ENCODE results near the gene EAF2.

EAF2 gene

DNA sequence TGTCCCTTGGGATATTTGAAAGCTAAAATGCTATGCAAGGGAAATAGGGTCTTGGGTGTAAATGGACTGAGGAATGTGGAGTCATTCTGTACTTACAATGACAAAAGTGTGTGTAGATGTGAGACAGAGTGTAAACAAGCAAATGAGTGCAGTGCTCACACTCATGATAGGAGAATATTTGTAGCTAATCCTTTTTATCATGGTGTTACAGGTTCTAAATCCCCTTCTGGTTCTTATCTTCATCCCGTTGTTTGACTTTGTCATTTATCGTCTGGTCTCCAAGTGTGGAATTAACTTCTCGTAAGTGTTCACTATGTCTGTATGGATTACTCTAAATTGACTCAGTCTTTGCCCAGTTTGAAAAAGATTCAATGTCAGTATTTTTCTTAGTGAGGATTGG is 89.7 kb downstream of the EAF2 start:
- Histone ChIP-seq H3K4me3 (replicated peaks; ENCODE audit: low read depth, low read length) (no peak overlapping the region), H3K36me3 (ENCODE audit: control insufficient read depth, insufficient read depth, low read length) (peaks cover 3% of the 10 kb centered on the region), H3K27me3 (replicated peaks; ENCODE audit: control insufficient read depth, insufficient read depth, low read length) (no peaks in the 10 kb centered on the region)
- no peak for DNase-seq (ENCODE audit: extremely low read depth, insufficient read length)
- TF ChIP-seq, protein P1, sequence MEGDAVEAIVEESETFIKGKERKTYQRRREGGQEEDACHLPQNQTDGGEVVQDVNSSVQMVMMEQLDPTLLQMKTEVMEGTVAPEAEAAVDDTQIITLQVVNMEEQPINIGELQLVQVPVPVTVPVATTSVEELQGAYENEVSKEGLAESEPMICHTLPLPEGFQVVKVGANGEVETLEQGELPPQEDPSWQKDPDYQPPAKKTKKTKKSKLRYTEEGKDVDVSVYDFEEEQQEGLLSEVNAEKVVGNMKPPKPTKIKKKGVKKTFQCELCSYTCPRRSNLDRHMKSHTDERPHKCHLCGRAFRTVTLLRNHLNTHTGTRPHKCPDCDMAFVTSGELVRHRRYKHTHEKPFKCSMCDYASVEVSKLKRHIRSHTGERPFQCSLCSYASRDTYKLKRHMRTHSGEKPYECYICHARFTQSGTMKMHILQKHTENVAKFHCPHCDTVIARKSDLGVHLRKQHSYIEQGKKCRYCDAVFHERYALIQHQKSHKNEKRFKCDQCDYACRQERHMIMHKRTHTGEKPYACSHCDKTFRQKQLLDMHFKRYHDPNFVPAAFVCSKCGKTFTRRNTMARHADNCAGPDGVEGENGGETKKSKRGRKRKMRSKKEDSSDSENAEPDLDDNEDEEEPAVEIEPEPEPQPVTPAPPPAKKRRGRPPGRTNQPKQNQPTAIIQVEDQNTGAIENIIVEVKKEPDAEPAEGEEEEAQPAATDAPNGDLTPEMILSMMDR (IDR thresholded peaks at IDR 0.05; ENCODE audit: insufficient read depth, low read length, poor library complexity, severe bottlenecking): no peak

DNA sequence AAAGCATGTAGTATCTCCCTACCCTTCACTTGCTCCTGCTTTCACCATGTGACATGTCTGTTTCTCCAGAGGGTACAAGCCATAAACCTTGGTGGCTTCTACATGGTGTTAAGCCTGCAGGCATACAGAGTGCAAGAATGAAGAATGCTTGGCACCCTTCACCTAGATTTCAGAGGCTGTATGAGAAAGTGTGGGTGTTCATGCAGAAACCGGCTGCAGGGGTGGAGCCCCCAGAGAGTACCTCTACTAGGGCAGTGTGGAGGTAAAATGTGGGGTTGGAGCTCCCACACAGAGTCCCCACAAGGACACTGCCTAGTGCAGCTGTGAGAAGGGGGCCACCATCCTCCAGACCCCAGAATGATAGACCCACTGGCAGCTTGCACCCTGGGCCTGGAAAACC is 91.4 kb downstream of the EAF2 start:
- Histone ChIP-seq H3K36me3 (ENCODE audit: control insufficient read depth, insufficient read depth, low read length) (peaks cover 5% of the 10 kb centered on the region), H3K4me3 (replicated peaks; ENCODE audit: low read depth, low read length) (no peak overlapping the region), H3K27me3 (replicated peaks; ENCODE audit: control insufficient read depth, insufficient read depth, low read length) (no peaks in the 10 kb centered on the region)
- DNase-seq (ENCODE audit: extremely low read depth, insufficient read length): no peak
- TF ChIP-seq, protein P1 (IDR thresholded peaks at IDR 0.05; ENCODE audit: insufficient read depth, low read length, poor library complexity, severe bottlenecking): no peak
